H1 (cell line): Measurements from ENCODE around the gene MELTF. TPM values are rescaled to one million over a fixed set of nuclear protein-coding genes. Genes with fewer than 3 reads are reported as not detected.
A peak's percentile ranks its signal among the peaks of the same experiment; 100 is the strongest.

Source experiments
- CTCF ChIA-PET: fragments of 300-600 bp; sonication (Branson Sonifier 250); formaldehyde crosslinking; loops from one replicate; lab custom pipeline; 2021; ENCODE audit not compliant: partially characterized antibody; lab: Charles Lee
- POLR2A ChIA-PET: fragments of 300-600 bp; sonication (Branson Sonifier 250); formaldehyde crosslinking; loops from one replicate; lab custom pipeline; 2021; ENCODE audit warnings: inconsistent platforms; ENCODE audit not compliant: partially characterized antibody; lab: Charles Lee
- DNase-seq, 2 experiments: peaks; one replicate each; pipeline versions ENCODE4 v3.0.0 to v3.0.0-alpha.2; 2010 to 2022; ENCODE audit warnings: low spot score in 2 of 2, low read depth in 1 of 2, mixed read lengths in 1 of 2
- FAIRE-seq: peaks from 2 replicates; lab custom pipeline; 2011; peaks lifted over from hg19 to GRCh38; lab: Jason Lieb, UNC
- H2AFZ ChIP-seq: 2 replicates; pipeline ENCODE4 v1.8.1; 2012; ENCODE audit warnings: low read length, inconsistent platforms
- H2AK5ac ChIP-seq: 2 replicates; pipeline ENCODE4 v1.6.1; 2013; ENCODE audit warnings: low read depth, low read length
- H2BK120ac ChIP-seq: replicated peaks from 2 replicates; pipeline ENCODE3; 2013; ENCODE audit warnings: low read depth, low read length, inconsistent platforms
- H2BK12ac ChIP-seq: 2 replicates; pipeline ENCODE4 v1.6.1; 2013; ENCODE audit warnings: low read depth, low read length
- H2BK15ac ChIP-seq: 2 replicates; pipeline ENCODE4 v1.6.1; 2013; ENCODE audit warnings: low read length
- H2BK20ac ChIP-seq: 2 replicates; pipeline ENCODE4 v1.6.1; 2013; ENCODE audit warnings: low read length
- H2BK5ac ChIP-seq: 2 replicates; pipeline ENCODE4 v1.6.1; 2013; ENCODE audit warnings: low read depth, low read length
- H3K14ac ChIP-seq: 2 replicates; pipeline ENCODE4 v1.6.1; 2013; ENCODE audit warnings: inconsistent platforms; ENCODE audit not compliant: insufficient read length
- H3K18ac ChIP-seq: 2 replicates; pipeline ENCODE4 v1.6.1; 2013; ENCODE audit warnings: low read length; ENCODE audit errors: extremely low read depth
- H3K23ac ChIP-seq: 2 replicates; pipeline ENCODE4 v1.6.1; 2013; ENCODE audit warnings: inconsistent platforms; ENCODE audit not compliant: insufficient read length
- H3K23me2 ChIP-seq: 2 replicates; pipeline ENCODE4 v1.6.1; 2013; ENCODE audit warnings: low read depth, low read length
- H3K27ac ChIP-seq: 2 replicates; pipeline ENCODE4 v1.6.1; 2011; ENCODE audit warnings: low read depth, low read length, inconsistent platforms
- H3K27me3 ChIP-seq, 4 experiments: replicated peaks in 1 of 4; 1 replicate in 1 of 4; 2 replicates in 3 of 4; pipeline versions ENCODE4 v1.6.1 to v1.8.1; 2011 to 2013; ENCODE audit warnings: low read length in 3 of 4, mild to moderate bottlenecking in 3 of 4, inconsistent platforms in 2 of 4, mixed read lengths in 2 of 4, moderate library complexity in 1 of 4; ENCODE audit not compliant: control insufficient read depth in 3 of 4, insufficient read depth in 3 of 4; ENCODE audit errors: extremely low read depth in 1 of 4
- H3K36me3 ChIP-seq, 4 experiments: 2 replicates each; pipeline versions ENCODE4 v1.6.1 to v1.8.1; 2011 to 2013; ENCODE audit warnings: mild to moderate bottlenecking in 4 of 4, low read length in 3 of 4, moderate library complexity in 2 of 4, control low read depth in 1 of 4, inconsistent platforms in 1 of 4; ENCODE audit not compliant: insufficient read depth in 4 of 4, control insufficient read depth in 2 of 4
- H3K4ac ChIP-seq: replicated peaks from 2 replicates; pipeline ENCODE3; 2013; ENCODE audit warnings: low read length, low read depth, mixed read lengths, inconsistent platforms; ENCODE audit not compliant: insufficient read length
- H3K4me1 ChIP-seq, 4 experiments: replicated peaks in 1 of 4; 1 replicate in 1 of 4; 2 replicates in 3 of 4; pipeline versions ENCODE4 v1.6.1 to v1.8.1; 2011 to 2013; ENCODE audit warnings: low read length in 3 of 4, inconsistent platforms in 2 of 4, mixed read lengths in 1 of 4; ENCODE audit not compliant: insufficient read depth in 4 of 4, control insufficient read depth in 3 of 4
- H3K4me2 ChIP-seq, 2 experiments: 2 replicates each; pipeline versions ENCODE4 v1.6.1 to v1.8.1; 2011 to 2013; ENCODE audit warnings: low read depth in 2 of 2, low read length in 2 of 2, control low read depth in 1 of 2, inconsistent platforms in 1 of 2, mild to moderate bottlenecking in 1 of 2; ENCODE audit not compliant: insufficient read depth in 1 of 2
- H3K4me3 ChIP-seq, 4 experiments: fragments of 200-600, 300-600 bp in 1 of 4; sonication (generic), shearing (Covaris generic), sonication (Bioruptor Twin) in 1 of 4; 2 replicates each; pipeline versions ENCODE4 v1.5.1 to v1.8.1; 2011 to 2016; ENCODE audit warnings: low read length in 4 of 4, low read depth in 3 of 4, control low read depth in 2 of 4, inconsistent platforms in 2 of 4, mild to moderate bottlenecking in 2 of 4, mixed read lengths in 1 of 4, moderate library complexity in 1 of 4; ENCODE audit not compliant: insufficient read depth in 2 of 4; ENCODE audit errors: extremely low read depth in 1 of 4
- H3K56ac ChIP-seq: replicated peaks from 2 replicates; pipeline ENCODE3; 2013; ENCODE audit warnings: low read depth, mild to moderate bottlenecking, mixed read lengths, low read length, inconsistent platforms; ENCODE audit not compliant: insufficient read length
- H3K79me1 ChIP-seq: 2 replicates; pipeline ENCODE4 v1.6.1; 2013; ENCODE audit warnings: low read depth, low read length, control low read depth
- H3K79me2 ChIP-seq, 2 experiments: 2 replicates each; pipeline versions ENCODE4 v1.6.1 to v1.8.1; 2012 to 2013; ENCODE audit warnings: low read length in 2 of 2, mild to moderate bottlenecking in 2 of 2, inconsistent platforms in 1 of 2; ENCODE audit not compliant: insufficient read depth in 2 of 2, control insufficient read depth in 1 of 2
- H3K9ac ChIP-seq, 4 experiments: replicated peaks in 1 of 4; 1 replicate in 1 of 4; 2 replicates in 3 of 4; pipeline versions ENCODE4 v1.6.1 to v1.8.1; 2011 to 2013; ENCODE audit warnings: low read depth in 3 of 4, low read length in 3 of 4, control low read depth in 2 of 4, mild to moderate bottlenecking in 2 of 4, moderate library complexity in 2 of 4, inconsistent platforms in 1 of 4; ENCODE audit errors: extremely low read depth in 1 of 4
- H3K9me3 ChIP-seq, 2 experiments: 2 replicates each; pipeline versions ENCODE4 v1.6.1 to v1.8.1; 2012 to 2013; ENCODE audit warnings: mild to moderate bottlenecking in 2 of 2, moderate library complexity in 2 of 2, control low read depth in 1 of 2, inconsistent platforms in 1 of 2, low read depth in 1 of 2, low read length in 1 of 2, mixed read lengths in 1 of 2; ENCODE audit not compliant: insufficient read depth in 2 of 2
- H4K20me1 ChIP-seq, 2 experiments: replicated peaks in 1 of 2; 2 replicates each; pipeline versions ENCODE3 to v1.8.1; 2011 to 2013; ENCODE audit warnings: inconsistent platforms in 2 of 2, low read length in 2 of 2, mild to moderate bottlenecking in 1 of 2; ENCODE audit not compliant: insufficient read depth in 2 of 2, control insufficient read depth in 1 of 2
- H4K5ac ChIP-seq: 2 replicates; pipeline ENCODE4 v1.6.1; 2013; ENCODE audit warnings: low read length, low read depth, mixed read lengths, inconsistent platforms; ENCODE audit not compliant: insufficient read length
- H4K8ac ChIP-seq: 2 replicates; pipeline ENCODE4 v1.8.0; 2013; ENCODE audit warnings: mild to moderate bottlenecking, moderate library complexity, low read length, inconsistent platforms; ENCODE audit not compliant: insufficient read depth; ENCODE audit errors: extremely low read depth
- H4K91ac ChIP-seq: replicated peaks from 2 replicates; pipeline ENCODE3; 2013; ENCODE audit warnings: low read length, mixed read lengths, inconsistent platforms; ENCODE audit not compliant: insufficient read length
- ATF3 ChIP-seq: IDR thresholded peaks from 2 replicates; pipeline ENCODE4 v1.6.1; 2011; ENCODE audit warnings: low read depth, mild to moderate bottlenecking, low read length; ENCODE audit not compliant: insufficient read depth
- CHD1 ChIP-seq: IDR thresholded peaks from 2 replicates; pipeline ENCODE4 v1.6.1; 2012; ENCODE audit warnings: low read depth, low read length, improper control_type of control experiment
- CHD2 ChIP-seq: IDR thresholded peaks from 2 replicates; pipeline ENCODE4 v1.6.1; 2012; ENCODE audit warnings: low read length, improper control_type of control experiment
- CREB1 ChIP-seq: IDR thresholded peaks from 2 replicates; pipeline ENCODE4 v1.6.1; 2012; ENCODE audit warnings: inconsistent platforms
- GTF2F1 ChIP-seq: IDR thresholded peaks from 2 replicates; pipeline ENCODE4 v1.6.1; 2012; ENCODE audit warnings: low read depth, low read length, improper control_type of control experiment, borderline replicate concordance
- JUN ChIP-seq: IDR thresholded peaks from 2 replicates; pipeline ENCODE4 v1.6.1; 2011; ENCODE audit warnings: low read depth, mild to moderate bottlenecking, improper control_type of control experiment, low read length
- KDM4A ChIP-seq: IDR thresholded peaks from one replicate; pipeline ENCODE4 v1.7.1; 2012; ENCODE audit warnings: low read depth, mild to moderate bottlenecking, moderate library complexity, low read length, inconsistent platforms; ENCODE audit not compliant: severe bottlenecking
- POU5F1 ChIP-seq: IDR thresholded peaks from 2 replicates; pipeline ENCODE4 v1.6.1; 2011; ENCODE audit warnings: low read depth, mild to moderate bottlenecking, low read length, moderate library complexity
- SP1 ChIP-seq: IDR thresholded peaks from 2 replicates; pipeline ENCODE4 v1.6.1; 2011; ENCODE audit warnings: low read depth, low read length
- SP4 ChIP-seq: IDR thresholded peaks from 2 replicates; pipeline ENCODE4 v1.6.1; 2012; ENCODE audit warnings: low read length, inconsistent platforms
- YY1 ChIP-seq: IDR thresholded peaks from 2 replicates; pipeline ENCODE4 v1.6.1; 2011; ENCODE audit warnings: low read depth, mild to moderate bottlenecking, low read length
- WGBS, 2 experiments: shearing (Covaris generic) in 1 of 2; methylation state at CpG; one replicate each; pipeline versions ENCODE4 v1.1.6 to v1.1.7; 2013 to 2015; ENCODE audit warnings: low lambda C conversion rate in 2 of 2, mixed read lengths in 2 of 2, inconsistent platforms in 1 of 2, low coverage in 1 of 2, missing lambda C conversion rate in 1 of 2; ENCODE audit not compliant: insufficient replicate concordance in 2 of 2, insufficient coverage in 1 of 2, insufficient read length in 1 of 2; ENCODE audit errors: extremely low coverage in 1 of 2, missing lambda C conversion rate in 1 of 2; 5-methylcytosine and 5-hydroxymethylcytosine counted together
- polyA plus RNA-seq, 7 experiments: library from polyadenylated mRNA; depleted of rRNA in 3 of 7; stranded (reverse) in 5 of 7; unstranded in 2 of 7; fragments of >200 nt in 5 of 7; fragments of 200-250 nt in 2 of 7; gene quantifications; 1 replicate in 5 of 7; 2 replicates in 1 of 7; 4 replicates in 1 of 7; pipeline versions ENCODE4 v1.2.1 to v1.2.3, GENCODE V29; 2011 to 2013; ENCODE audit warnings: missing spikeins in 2 of 7, mixed read lengths in 2 of 7
- total RNA-seq: library from RNA; stranded (reverse); fragmentation: NEBNext Ultra II Directional; extraction: Animal tissue kit (Norgen Biotek cat#: 25700); gene quantifications from 2 replicates; pipeline ENCODE4 v1.2.1, GENCODE V29; 2021

MELTF gene
- total and polyA plus RNA-seq, 2 of the 8 experiments (the other 6 are each of a cell fraction or from before 2014, with no cell fraction given) = 1.7 to 3.5 TPM

GRCh38 chr3:196969660-196970546 lies 59.7 kb downstream of the MELTF start:
- Histone ChIP-seq H3K27me3 (peaks cover 52 to 66% (median 63%) of the 10 kb centered on the region in 4 experiments), H3K9me3 (no peaks in the 10 kb centered on the region), H3K23me2 (peaks cover 10% of the 10 kb centered on the region; the same call in 1 of the 2 replicates), H2AK5ac (0 out of 2 replicates have a peak overlapping the region, but pooled peaks have one; percentile 34), H4K5ac (no peak overlapping the region), H3K9ac (no peak overlapping the region), H2BK20ac (no peak overlapping the region), H2AFZ (no peak overlapping the region), H4K20me1 (no peaks in the 10 kb centered on the region), H3K79me1 (no peaks in the 10 kb centered on the region), H3K4ac (no peak overlapping the region), H4K8ac (peak overlapping the region; percentile 85), H3K18ac (no peak overlapping the region), H3K56ac (no peak overlapping the region), H4K91ac (no peak overlapping the region), H3K4me1 (peaks cover 0 to 24% (median 10%) of the 10 kb centered on the region in 4 experiments; a peak in 5 of 7 replicates), H3K14ac (no peak overlapping the region), H2BK120ac (no peak overlapping the region), H3K23ac (no peak overlapping the region), H3K36me3 (peaks cover 0 to 8% (median 0%) of the 10 kb centered on the region in 4 experiments; a peak in 1 of 8 replicates), H3K4me3 (peak overlapping the region; percentile 26 to 74 (median 31); a peak in 7 of 8 replicates), H3K79me2 (no peaks in the 10 kb centered on the region), H2BK12ac (no peak overlapping the region), H3K4me2 (peak overlapping the region; percentile 70 to 88), H2BK15ac (no peak overlapping the region), H2BK5ac (no peak overlapping the region), H3K27ac (no peak overlapping the region)
- FAIRE-seq (no peak), DNase-seq (peak in 1 of 2 experiments; percentile 87)
- whole genome bisulfite sequencing, 2 experiments = 18% methylated on average over 44 of the region's 100 CpGs; no CpG with 5 or more reads in 1 of the 2 experiments
- ChIA-PET CTCF (interaction anchor here (0.8 to 2.8 kb wide), 20 partner anchors 8 to 897 kb away, joined by 3 to 10 read pairs (median 4); no protein-coding TSS in a partner anchor), POLR2A (interaction anchor here (0.7 to 1.0 kb wide), 2 partner anchors 21 to 28 kb away, joined by 3 to 6 read pairs; partner anchors contain the start of gene NCBP2)
- TF ChIP-seq SP4 (no peak), GTF2F1 (no peak), SP1 (no peak), CHD1 (no peak), POU5F1 (no peak), YY1 (no peak), JUN (no peak), KDM4A (peak; percentile 31), CREB1 (0 out of 2 replicates have a peak, but pooled peaks have one; percentile 39), CHD2 (no peak), ATF3 (no peak)
